SK-N-DZ (cell line): Measurements from ENCODE around the gene PPP1R26.
"Not testable (repeated sequence)": the region's sequence is repeated elsewhere in the genome, so short reads cannot be mapped to it uniquely, and the experiment has no call there.

Experiments
- DNase-seq: peaks from one replicate; pipeline ENCODE4 v3.0.0-alpha.2; 2015; ENCODE audit warnings: low spot score

Gene PPP1R26

DNA sequence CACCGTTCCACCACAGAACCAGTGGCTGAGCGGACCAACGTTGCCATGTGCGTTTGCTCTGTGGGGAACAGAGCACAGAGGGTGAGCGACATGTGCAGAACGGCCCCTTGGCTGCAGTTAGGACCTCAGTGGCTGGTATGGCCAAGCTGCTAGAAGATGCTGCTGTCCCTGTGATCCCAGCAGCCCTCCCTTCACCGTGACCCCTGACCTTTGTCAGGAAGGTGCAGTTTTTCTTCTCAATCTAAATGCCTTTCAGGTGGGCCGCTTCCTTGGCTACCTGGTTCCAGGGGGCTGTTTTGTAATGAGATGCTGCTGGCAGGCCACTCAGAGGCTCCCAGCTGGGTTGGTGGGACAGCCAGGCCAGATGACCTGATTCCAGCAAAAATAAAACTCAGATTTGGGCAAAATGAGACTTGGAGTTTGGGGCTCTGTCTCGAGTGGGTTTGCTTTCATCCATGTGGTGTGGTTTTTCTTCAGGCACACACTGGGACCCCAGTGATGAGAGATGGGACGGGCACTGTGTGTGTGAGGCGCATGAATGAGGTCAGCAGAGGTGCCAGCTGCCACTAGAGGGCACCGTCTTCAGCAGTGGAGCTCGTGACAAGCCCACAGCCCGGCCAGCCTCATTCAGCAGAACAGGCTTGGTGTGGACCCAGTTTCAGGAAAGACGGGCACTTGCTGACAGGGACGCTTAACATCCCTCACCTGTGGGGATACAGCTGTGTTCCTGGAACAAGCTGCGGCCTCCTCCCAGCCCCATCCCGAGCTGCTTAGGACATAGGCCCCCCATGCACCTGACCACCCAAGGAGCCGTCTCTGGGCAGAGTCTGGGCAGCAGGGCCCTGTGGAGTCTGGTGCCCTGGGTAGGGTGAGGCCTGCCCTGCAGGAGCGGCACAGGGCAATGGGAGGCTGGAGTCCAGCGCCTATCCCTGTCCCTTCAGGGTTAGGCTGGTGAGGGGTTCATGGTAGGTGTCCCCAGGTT lies 25.0 kb downstream of the PPP1R26 start:
- peak; percentile 54 for DNase-seq

DNA sequence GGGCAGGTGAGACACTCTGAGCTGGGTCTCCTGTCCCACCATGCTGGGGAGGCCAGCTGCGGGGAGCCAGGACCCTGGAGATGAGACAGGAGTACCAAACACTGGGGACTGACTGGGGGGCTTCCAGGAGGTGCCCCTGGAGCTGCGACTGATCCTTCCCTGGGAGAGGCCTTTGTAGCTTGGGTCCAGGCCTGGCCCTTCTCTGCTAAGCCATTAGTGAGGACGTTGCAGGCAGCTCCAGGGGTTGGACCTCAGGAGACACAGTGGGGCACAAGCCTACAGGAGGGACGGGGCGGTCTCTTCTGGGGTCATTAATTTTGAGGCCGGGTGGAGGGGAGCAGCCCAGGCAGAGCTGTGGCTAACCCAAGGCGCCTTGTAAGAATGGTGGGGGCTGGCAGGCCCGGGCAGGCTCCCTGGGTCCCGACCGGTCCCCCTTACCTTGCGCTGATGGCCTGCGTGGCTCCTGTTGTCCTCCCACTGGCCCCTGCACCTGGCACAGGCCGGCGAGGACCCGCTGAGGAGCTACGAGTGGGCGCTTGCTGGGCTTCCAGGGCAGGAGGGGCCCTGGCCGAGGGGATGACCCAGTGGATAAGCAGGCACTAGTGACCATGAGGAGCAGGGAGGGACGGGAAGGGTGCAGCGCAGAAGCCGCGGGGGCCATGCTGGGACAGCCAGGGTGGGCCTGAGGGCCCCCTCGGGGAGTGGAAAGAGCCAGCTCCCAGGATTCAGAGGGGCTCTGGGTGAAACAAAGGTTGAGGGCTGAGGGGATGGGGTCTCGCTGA lies 26.0 kb downstream of the PPP1R26 start:
- DNase-seq, result no peak

DNA sequence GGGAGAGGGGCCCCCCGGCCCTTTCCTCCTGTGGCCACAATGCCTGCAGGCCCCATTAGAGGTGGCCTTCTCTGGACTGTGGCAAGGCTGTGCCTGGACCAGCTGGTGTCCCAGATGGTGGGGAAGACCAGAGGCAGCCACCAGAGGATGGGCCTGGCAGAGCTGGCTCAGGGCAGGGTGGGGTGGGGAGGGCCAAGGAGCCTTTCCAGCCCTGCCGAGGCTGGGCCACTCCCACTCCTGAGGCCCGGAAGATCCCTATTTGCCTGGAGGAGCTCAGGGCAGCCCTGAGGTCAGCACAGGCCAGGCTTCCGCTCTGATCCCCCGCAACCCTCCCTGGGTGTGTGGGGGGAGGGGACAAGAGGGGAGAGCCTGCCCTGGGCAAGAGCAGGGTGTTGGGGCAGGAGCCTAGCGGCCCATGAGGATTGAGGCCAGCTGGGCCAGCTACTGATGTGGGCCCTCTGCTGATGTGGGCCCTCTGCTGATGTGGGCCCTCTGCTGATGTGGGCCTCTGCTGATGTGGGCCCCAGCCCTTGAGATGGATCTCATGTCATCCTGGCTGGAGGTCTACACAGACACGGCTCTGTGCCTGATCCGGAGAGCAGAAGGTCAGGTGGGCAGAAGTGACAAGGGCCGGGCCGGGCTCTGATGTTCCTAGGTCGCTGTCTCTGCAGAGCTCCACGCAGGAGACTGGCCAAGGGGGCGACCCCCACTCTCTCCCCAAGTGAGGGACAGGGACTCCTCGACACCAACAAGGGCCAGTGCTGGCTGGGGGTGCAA lies 26.9 kb downstream of the PPP1R26 start:
- peak; percentile 28 for DNase-seq

DNA sequence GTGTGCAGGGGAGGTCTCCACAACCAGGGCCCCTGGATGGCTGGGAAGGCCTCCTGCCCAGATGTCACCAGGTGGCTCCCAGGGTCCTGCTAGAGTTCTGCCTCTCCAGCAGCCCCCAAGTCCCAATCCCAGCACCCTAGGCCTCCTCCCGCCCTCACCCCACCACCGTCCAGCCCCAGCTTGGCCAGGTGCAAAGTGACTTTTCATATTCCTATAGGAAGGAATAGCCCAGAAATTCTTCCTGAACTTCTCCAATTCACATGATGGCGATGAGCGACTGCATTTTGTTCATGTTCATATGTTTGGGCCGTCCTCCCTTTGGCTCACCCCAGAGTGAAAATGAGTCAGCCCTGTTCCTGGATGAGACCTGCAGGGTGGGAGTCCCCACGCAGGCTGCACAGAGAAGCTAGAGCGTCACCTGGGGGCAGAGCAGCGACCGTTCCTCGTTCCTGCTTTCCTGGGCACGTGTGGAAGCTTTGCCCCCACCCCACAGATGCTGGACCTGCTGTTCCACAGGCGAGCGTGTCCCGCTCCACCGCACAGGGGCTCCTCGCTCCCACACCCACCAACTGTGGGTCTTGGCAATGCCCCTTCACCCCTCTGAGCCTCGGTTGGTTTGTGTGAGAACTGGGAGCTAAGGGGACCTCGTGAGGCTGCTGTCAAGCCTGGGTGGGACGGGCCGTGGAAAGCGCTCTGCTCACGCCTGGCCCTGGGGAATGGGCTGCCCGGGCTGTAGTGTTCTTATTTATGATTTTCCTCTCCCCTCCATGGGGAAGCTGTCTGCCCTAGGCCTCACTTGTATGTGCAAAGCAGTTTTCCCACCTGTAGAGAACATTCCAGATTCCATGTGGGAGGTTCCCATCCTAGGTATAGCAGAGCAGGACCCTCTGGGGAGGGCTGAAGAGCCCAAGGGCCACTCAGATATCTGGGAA lies 27.8 kb downstream of the PPP1R26 start:
- DNase-seq, result no peak

DNA sequence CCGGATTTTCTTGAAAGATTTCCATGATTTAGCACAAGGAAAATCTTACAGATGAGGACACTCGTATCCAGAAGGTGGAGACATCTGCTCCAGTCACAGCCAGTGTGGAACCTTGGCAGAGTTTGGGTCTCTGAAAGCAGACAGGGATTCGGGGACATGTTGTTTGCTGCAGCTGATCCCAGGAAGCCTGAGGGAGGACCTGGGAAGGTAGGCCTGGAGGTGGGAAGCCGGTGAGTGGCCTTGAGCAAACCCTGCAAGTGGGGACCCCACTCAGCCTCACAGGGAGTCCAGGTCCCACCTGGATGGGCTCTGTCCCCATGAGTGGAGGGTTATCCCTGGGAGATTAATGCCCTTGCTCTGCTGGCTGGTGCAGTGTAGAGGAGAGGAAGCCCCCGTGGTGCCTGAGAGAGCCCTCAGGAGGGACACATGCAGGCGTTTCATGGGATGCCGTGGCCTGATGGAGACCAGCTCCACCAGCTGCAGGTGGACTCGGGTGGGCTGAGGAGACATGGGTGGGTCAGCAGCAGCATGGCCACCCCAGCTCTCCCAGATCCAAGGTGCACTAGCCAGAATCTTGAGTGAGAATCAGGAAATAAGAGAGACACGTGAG lies 28.7 kb downstream of the PPP1R26 start:
- no peak for DNase-seq

DNA sequence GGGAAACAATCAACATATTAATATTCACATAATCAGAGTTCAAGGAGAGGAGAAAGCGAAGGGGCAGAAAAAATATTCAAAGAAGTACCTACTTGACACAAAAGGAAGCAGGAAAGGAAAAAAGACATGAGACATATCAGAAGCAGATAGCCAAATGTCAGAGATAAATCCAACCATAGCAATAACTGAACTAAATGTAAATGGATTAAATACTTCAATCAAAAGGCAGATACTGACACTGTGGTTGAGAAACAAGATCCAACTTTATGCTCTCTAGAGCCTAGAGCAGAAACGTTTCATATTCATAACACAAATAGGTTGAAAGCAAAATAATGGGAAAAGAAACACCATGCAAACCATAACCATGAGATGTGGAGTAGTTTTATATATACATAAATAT lies 29.9 kb downstream of the PPP1R26 start:
- DNase-seq, result no peak

DNA sequence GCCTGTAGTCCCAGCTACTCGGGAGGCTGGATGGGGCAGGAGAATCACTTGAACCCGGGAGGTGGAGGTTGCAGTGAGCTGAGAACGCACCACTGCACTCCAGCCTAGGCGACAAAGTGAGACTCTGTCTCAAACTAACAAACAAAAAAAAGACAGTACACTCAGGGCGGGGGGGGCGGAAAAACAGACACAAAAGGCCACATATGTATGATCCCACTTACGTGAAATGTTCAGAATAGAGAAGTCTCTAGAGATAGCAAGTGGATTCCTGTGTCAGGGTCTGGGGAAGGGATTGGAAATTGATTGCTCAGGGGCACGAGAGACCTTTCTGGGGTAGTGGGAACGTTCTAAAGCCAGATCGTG lies 32.6 kb downstream of the PPP1R26 start:
- DNase-seq, result no peak

DNA sequence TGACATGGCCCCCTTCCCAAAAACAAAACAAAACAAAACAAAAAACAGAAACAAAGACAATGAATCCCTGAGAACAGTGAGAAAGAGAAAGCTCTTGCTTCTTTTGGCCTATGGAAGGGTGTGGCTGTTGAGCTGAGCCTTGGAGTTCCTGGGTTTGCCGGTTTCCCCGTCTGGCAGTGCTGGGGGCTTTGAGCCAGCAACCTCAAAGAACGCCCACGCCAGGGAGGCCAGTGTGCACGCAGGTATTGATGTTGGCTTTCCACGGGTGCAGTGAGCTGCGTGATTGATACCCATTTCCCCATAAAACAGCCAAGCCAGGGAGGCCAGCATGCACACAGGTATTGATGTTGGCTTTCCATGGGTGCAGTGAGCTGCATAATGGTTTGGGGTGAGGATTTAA lies 33.3 kb downstream of the PPP1R26 start:
- DNase-seq, result no peak

DNA sequence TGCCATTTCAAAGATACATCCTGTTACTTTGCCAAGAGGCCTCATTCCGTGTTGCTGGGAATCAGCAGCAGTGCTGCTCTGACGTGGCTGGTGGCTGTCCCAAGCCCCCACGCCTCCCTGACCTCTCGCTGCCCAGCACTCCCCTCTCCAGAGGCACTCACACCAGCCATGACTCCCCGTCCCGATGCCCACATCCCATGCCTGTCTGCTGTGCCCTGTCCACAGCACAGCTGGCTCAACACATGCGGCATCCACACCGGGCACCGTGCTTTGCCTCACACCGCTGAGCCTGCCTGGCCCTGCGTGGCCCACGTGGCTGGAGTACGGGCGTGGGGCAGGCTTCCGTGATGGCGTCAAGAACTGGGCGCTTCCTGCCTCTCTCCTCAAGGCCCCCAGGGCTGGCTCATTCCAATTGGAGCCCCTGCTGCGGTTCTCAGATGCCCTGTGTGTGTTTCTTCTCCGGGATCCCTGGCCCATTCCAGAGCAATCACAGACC lies 33.8 kb downstream of the PPP1R26 start:
- no peak for DNase-seq

DNA sequence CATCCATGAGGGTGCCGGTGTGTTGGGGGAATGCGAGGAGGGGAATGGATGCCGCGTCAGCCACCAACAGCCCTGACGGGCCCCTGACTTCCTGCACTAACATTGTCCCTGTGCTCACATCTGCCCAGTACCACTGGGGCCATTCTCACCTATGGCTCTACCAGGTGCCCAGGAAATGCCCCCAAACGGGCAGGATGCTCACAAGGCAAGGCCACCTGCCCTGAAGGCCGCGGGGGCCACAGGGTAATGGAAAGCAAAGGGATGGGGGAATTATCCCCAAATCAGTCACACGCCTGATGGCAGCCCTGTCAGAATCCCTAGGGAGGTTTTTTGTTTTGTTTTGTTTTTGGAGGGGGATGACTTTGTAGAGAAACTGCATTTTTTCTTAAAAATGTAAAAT lies 34.3 kb downstream of the PPP1R26 start:
- DNase-seq, result not testable (repeated sequence)

DNA sequence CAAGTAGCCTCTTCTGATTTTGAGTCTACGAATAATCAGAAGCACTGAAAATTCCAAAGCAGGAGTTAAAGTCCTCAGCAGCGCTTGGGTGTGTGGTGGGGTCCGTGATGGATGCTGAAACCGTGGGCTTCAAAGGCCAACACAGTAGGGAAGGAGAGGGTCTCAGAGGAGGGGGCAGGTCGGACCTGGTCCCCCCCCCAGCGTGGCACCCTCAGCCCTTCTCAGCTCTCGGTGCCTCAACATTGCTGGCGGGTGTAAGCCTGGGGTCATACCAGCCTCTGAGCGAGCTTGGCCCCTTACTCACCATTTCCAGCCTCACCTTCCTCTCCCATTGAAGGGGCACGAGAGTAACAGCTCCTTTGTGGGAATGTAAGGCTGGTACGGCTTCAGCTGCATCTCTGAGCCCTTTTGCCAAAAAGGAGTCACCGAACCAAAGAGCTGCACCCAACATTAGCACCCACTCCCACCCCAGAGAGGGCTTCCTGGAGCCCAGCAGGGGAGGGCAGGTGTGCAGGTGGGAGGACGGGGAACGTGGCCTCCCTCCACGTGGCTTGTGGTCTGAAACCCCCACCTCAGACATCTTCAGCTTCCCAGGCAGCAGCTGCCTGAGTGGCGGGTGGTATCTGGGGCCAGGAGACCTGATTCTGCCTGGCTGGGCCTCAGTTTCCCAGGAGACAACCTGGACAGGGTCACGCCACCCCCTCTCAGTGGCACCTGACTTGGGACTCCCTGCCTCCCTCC lies 34.9 kb downstream of the PPP1R26 start:
- DNase-seq, result no peak

DNA sequence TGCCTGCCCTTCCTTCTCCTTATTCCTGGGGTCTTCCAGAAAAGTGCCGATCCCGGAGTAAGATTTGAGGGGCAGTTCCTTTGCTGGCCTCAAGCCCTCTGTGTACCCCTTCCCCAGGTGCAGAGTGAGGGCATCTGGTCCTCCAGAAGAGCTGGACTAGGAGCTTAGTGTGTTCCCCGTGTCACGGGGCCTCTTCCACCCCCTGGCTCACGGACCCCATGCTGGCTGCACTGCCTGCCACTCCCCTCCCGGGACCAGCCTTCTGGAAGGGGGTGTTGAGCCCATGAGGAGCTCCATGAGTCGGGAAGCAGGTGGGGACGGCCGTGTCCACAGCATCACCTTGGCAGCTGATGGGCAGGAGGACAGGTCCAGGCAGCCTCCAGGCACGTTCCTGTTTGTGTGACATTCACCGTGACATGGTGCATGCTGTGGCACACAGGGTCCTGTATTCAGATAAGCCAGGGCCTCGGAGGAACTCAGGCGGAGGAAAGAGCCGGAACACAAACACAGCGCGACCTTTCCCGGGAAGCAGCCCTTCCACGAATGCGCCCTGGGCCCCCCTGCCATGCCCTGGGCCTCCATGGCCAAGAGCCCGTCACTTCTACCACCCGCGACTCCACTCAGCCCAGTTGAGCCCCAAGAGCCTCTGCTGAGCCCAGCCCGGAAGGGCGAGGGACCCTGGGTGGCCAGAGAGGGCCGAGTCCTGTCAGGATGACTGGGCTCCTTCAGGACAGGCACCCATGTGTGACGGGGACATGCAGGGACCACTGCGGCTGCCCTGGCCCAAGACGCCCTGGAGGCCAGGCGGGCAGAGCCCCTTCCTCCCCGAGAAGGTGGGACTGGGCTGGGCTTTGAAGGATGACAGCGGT lies 35.7 kb downstream of the PPP1R26 start:
- DNase-seq, result no peak

DNA sequence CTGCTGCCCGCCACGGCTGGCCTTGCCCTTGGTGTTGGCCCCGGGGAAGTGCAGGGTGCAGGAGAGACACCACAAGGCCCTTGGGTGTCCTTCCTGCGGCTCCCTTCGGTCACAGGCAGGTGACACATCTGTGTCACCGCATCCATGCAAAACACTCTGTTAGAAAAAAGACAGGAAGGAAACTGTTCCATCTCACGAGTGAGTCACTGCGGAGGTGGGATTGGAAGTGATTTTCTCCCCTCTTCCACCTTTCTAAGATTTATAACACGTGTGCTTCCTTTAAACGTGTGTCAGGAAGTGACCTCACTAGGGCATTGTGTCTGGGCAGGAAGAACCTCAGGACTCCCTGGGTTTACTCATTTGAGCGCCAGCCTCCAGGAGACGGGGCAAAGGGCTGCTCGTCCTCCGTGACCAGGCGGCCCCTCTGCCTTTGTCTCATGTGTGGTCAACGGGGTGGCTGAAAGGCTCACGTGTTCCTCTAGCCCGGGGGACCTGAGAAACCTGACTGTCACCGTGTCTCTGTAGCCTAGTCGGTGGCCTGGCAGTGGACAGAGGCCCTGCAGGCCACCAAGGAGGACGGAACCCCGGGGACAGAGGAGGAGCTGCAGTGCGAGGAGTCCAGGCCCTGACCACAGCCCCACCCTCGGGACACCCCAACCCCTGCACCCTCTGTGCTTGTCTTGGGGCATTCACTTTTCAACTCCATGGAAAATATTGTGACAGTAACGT lies 36.7 kb downstream of the PPP1R26 start:
- no peak for DNase-seq

DNA sequence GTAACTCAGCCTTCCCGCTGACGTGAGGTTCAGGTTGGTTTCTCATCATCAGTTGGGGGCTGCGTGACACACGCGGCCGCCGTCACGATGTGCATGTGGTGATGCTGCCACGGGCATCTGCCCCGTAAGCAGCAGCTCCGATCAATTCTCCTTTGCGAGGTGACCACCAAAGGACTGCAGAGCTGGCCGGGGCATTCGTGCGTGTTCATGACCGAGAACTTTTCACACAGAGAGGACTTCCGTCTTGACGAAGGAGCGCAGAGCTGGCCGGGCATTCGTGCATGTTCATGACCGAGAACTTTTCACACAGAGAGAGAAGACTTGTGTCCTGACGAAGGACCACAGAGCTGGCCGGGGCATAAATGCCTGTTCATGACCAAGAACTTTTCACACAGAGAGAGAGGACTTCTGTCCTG lies 37.8 kb downstream of the PPP1R26 start:
- DNase-seq, result no peak

DNA sequence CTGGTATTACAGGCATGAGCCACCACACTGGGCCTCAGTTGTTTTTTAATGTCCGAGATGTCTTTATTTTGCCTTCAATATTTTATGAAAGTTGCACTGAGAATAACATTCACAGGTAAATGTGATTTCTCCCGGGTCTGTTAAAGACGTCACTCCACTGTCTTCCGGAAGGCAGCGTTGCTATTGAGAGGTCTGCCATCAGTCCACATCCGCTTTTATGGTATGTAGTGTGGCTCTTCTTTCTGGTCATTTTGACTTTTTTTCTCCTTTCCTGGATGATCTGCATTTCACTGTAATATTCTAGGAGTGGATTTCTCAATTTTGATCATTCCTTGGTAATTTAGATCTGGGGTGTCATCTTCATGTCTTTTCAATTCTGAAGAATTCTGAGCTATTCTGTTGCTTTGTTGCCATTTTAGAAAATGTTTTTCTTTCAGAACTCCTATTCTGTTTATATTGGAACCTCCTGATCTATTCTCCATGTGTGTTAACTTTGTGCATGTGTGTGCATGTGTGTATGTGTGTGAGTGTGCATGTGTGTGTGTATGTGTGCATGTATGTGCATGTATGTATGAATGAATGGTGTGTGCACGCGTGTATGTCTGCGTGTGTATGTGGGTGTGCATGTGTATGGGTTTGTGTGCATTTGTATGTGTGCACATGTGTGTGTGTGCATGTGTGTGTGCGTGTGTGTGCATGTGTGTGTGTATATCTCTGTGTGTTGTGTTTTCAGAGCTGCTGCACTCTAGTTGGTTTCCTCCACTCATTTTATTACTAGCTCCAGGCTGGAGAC lies 39.8 kb downstream of the PPP1R26 start:
- DNase-seq, result no peak

DNA sequence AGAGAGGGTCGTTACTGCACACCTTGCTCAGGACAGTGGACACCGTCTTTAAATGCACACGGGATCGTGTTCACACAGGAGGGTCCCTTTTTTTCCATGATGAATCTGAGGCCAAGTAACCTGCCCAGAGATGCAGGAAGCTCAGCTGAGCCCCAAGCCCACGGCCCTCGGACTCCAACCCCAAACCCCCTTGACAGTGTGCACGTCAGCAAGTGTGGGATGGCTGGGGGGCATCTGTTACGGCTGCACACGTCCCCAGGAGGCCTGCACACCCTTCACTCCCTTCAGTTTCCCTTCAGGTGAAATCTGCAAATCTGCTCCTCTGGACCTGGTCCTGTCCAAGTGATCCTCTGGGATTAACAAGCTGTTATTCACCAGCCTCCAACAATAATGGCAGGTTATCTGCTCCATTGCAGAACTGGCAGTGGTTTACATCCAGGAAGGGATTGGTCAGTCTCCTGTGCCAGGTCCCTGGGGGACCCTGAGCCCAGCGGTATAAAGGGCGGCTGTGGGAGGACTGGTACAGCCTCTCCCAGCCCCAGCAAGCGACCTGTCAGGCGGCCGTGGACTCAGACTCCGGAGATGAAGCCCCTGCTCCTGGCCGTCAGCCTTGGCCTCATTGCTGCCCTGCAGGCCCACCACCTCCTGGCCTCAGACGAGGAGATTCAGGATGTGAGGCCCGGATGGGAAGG lies 41.5 kb downstream of the PPP1R26 start, which contains the start of gene LCN1:
Gene LCN1 (plus strand): TSS at position 525 of the 692 bp plus-strand sequence. CDS start 58 bp downstream, at position 583.
- no peak for DNase-seq
